NCI-H2029 treated with DMSO at 0.1 percent for 48 hours (cell line): ENCODE data around the gene TRIM17.

ENCODE experiments used
- DNase-seq: peaks from one replicate; lab custom pipeline; 2025; lab: John Stamatoyannopoulos, UW

TRIM17 gene

GRCh38 chr1:228367798-228368791 lies 48.6 kb downstream of the TRIM17 start:
- DNase-seq, result no peak

GRCh38 chr1:228366866-228367741 lies 49.6 kb downstream of the TRIM17 start:
- no peak for DNase-seq

- DNase-seq, result no peak
Observed at GRCh38 chr1:228366062-228366865, 50.4 kb downstream of the TRIM17 start.

- DNase-seq, result no peak
Observed at GRCh38 chr1:228365271-228366061, 51.2 kb downstream of the TRIM17 start.

GRCh38 chr1:228364706-228365213 lies 51.9 kb downstream of the TRIM17 start:
- DNase-seq, result no peak

- no peak for DNase-seq
Observed at GRCh38 chr1:228364068-228364705, 52.5 kb downstream of the TRIM17 start.

- DNase-seq, result no peak
Observed at GRCh38 chr1:228363686-228364067, 53.0 kb downstream of the TRIM17 start.

GRCh38 chr1:228362884-228363450 lies 53.7 kb downstream of the TRIM17 start:
- DNase-seq, result no peak

- DNase-seq, result no peak
Observed at GRCh38 chr1:228362141-228362883, 54.3 kb downstream of the TRIM17 start.

- DNase-seq, result no peak
Observed at GRCh38 chr1:228361314-228362140, 55.1 kb downstream of the TRIM17 start.

- no peak for DNase-seq
Observed at GRCh38 chr1:228360533-228361313, 55.9 kb downstream of the TRIM17 start.

GRCh38 chr1:228359613-228360532 lies 56.8 kb downstream of the TRIM17 start:
- DNase-seq, result no peak

- DNase-seq, result no peak
Observed at GRCh38 chr1:228358764-228359612, 57.7 kb downstream of the TRIM17 start.

- DNase-seq, result no peak
Observed at GRCh38 chr1:228358039-228358763, 58.5 kb downstream of the TRIM17 start.
